GM18868 (cell line): ENCODE measurements around the gene TMEM81.

Experiments used
- ATAC-seq: cut with Tn5 transposase; IDR thresholded peaks from one replicate; pipeline ENCODE4 v1.9.1; 2021; ENCODE audit warnings: mild to moderate bottlenecking, moderate library complexity; ENCODE audit not compliant: unreplicated experiment

TMEM81 gene

GRCh38 chr1:205038132-205038786, 46.0 kb downstream of the TMEM81 start:
- no peak for ATAC-seq

- no peak for ATAC-seq
Observed at GRCh38 chr1:205037539-205037938, 46.7 kb downstream of the TMEM81 start.
